Measurements from ENCODE around the gene FA2H.
"Not testable (repeated sequence)": the region's sequence is repeated elsewhere in the genome, so short reads cannot be mapped to it uniquely, and the experiment has no call there.

Gene FA2H

GRCh38 chr16:74743045-74743667 lies 31.5 kb downstream of the FA2H start:
- DNase-seq, result no peak

- no peak for DNase-seq
Observed at GRCh38 chr16:74742051-74742481, 32.6 kb downstream of the FA2H start.

GRCh38 chr16:74740795-74741304 lies 33.8 kb downstream of the FA2H start:
- no peak for DNase-seq

- no peak for DNase-seq
Observed at GRCh38 chr16:74739275-74739674, 35.3 kb downstream of the FA2H start.

- no peak for DNase-seq
Observed at GRCh38 chr16:74738816-74739215, 35.8 kb downstream of the FA2H start.

- DNase-seq, result no peak
Observed at GRCh38 chr16:74738113-74738541, 36.5 kb downstream of the FA2H start.

GRCh38 chr16:74737521-74737920 lies 37.1 kb downstream of the FA2H start:
- DNase-seq, result no peak

GRCh38 chr16:74736531-74737157 lies 38.0 kb downstream of the FA2H start:
- DNase-seq, result no peak

- no peak for DNase-seq
Observed at GRCh38 chr16:74735554-74735953, 39.1 kb downstream of the FA2H start.

GRCh38 chr16:74735162-74735452 lies 39.5 kb downstream of the FA2H start:
- DNase-seq, result no peak

- no peak for DNase-seq
Observed at GRCh38 chr16:74734361-74735161, 40.1 kb downstream of the FA2H start.

- no peak for DNase-seq
Observed at GRCh38 chr16:74732707-74733350, 41.8 kb downstream of the FA2H start.

- no peak for DNase-seq
Observed at GRCh38 chr16:74731853-74732477, 42.7 kb downstream of the FA2H start.

- no peak for DNase-seq
Observed at GRCh38 chr16:74729783-74730683, 44.6 kb downstream of the FA2H start.

- no peak for DNase-seq
Observed at GRCh38 chr16:74727903-74728302, 46.7 kb downstream of the FA2H start.

- DNase-seq, result no peak
Observed at GRCh38 chr16:74726716-74727115, 47.9 kb downstream of the FA2H start.

GRCh38 chr16:74725651-74726455 lies 48.8 kb downstream of the FA2H start:
- DNase-seq, result no peak

- no peak for DNase-seq
Observed at GRCh38 chr16:74724820-74725549, 49.6 kb downstream of the FA2H start.

- no peak for DNase-seq
Observed at GRCh38 chr16:74723256-74723655, 51.4 kb downstream of the FA2H start.

GRCh38 chr16:74722156-74722555 lies 52.5 kb downstream of the FA2H start:
- not testable (repeated sequence) for DNase-seq

All from NCI-H2227 treated with DMSO at 0.1 percent for 48 hours (cell line).